ENCODE measurements around the gene TIMP3. TPM values are rescaled to one million over a fixed set of nuclear protein-coding genes. Genes with fewer than 3 reads are reported as not detected.
A peak's percentile ranks its signal among the peaks of the same experiment; 100 is the strongest.

The TIMP3 gene
- total and polyA plus RNA-seq, 2 experiments from 2014 or later = 91.6 to 96.1 TPM

DNA sequence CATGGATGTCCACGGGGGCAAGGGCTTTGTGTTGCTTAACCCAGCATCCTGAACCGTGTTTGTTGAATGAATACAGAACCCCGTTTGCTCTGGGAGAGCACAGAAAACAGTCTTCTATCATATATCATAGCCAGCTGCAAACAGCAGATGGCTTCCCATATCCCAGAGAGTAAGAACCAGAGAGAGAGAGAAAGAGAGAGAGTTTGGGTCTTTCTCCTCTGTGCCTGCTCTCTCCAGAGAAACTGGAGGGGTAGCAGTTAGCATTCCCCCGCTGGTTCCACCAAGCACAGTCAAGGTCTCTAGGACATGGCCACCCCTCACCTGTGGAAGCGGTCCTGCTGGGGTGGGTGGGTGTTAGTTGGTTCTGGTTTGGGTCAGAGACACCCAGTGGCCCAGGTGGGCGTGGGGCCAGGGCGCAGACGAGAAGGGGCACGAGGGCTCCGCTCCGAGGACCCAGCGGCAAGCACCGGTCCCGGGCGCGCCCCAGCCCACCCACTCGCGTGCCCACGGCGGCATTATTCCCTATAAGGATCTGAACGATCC is 440 bp upstream of the TIMP3 start:
- Histone ChIP-seq H2AFZ (peak overlapping the region; percentile 62), H3K4me1 (ENCODE audit: insufficient read depth) (peaks cover 26% of the 10 kb centered on the region), H3K9me3 (ENCODE audit: low read depth) (no peaks in the 10 kb centered on the region), H3K4me2 (peak overlapping the region; percentile 87), H3K9me2 (replicated peaks; ENCODE audit: insufficient read depth) (no peaks in the 10 kb centered on the region), H3K27me3 (no peaks in the 10 kb centered on the region), H3K36me3 (replicated peaks; ENCODE audit: insufficient read depth, low read depth) (no peaks in the 10 kb centered on the region), H3K79me2 (peaks cover 43% of the 10 kb centered on the region), H4K20me1 (ENCODE audit: insufficient read depth, poor library complexity, severe bottlenecking) (peaks cover 23% of the 10 kb centered on the region), H3K27ac (peak overlapping the region; percentile 43), H3K4me3 (peak overlapping the region; percentile 96)
- no peak for DNase-seq (ENCODE audit: low spot score)
- TF ChIP-seq, protein P1, sequence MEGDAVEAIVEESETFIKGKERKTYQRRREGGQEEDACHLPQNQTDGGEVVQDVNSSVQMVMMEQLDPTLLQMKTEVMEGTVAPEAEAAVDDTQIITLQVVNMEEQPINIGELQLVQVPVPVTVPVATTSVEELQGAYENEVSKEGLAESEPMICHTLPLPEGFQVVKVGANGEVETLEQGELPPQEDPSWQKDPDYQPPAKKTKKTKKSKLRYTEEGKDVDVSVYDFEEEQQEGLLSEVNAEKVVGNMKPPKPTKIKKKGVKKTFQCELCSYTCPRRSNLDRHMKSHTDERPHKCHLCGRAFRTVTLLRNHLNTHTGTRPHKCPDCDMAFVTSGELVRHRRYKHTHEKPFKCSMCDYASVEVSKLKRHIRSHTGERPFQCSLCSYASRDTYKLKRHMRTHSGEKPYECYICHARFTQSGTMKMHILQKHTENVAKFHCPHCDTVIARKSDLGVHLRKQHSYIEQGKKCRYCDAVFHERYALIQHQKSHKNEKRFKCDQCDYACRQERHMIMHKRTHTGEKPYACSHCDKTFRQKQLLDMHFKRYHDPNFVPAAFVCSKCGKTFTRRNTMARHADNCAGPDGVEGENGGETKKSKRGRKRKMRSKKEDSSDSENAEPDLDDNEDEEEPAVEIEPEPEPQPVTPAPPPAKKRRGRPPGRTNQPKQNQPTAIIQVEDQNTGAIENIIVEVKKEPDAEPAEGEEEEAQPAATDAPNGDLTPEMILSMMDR (IDR thresholded peaks at IDR 0.05; ENCODE audit: poor library complexity) = peak; percentile 4
- TF ChIP-seq EZH2phosphoT487 (IDR thresholded peaks at IDR 0.05; ENCODE audit: low read depth, severe bottlenecking, unreplicated experiment) = no peak
- 51% methylated on average over 6 of the region's 21 CpGs for WGBS (ENCODE audit: low lambda C conversion rate, missing lambda C conversion rate)

DNA sequence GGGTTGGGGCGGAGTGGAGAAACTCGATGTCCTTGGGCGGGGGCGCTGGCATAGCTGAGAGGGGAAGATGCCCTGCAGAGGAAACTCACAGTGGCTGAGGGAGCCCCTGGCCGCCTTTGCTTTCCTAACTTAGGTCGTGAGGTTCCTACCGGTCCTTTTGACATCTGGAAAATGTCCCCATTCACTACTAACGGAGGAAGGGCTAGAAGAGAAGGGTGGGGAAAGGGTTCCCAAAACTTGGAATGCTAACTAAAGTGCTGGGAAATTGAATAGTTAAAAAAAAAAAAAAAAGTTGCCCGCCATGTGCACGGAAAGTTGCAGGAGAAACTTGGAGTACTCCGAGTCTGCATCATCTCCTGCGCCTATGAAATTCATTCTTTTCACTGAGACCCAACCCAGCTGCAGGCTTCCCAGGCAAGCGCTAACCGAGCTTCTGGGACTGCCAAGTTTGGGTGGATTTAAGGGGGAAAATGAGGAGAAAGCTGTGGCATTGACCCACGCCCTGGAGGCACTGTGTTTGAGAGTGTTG is 796 bp downstream of the TIMP3 start:
- Histone ChIP-seq H3K9me2 (replicated peaks; ENCODE audit: insufficient read depth) (no peaks in the 10 kb centered on the region), H3K36me3 (replicated peaks; ENCODE audit: insufficient read depth, low read depth) (no peaks in the 10 kb centered on the region), H3K4me1 (ENCODE audit: insufficient read depth) (peaks cover 27% of the 10 kb centered on the region), H3K4me2 (peak overlapping the region; percentile 87), H2AFZ (peak overlapping the region; percentile 62), H3K79me2 (peaks cover 53% of the 10 kb centered on the region), H3K9me3 (ENCODE audit: low read depth) (no peaks in the 10 kb centered on the region), H3K4me3 (peak overlapping the region; percentile 96), H3K27ac (peak overlapping the region; percentile 64), H4K20me1 (ENCODE audit: insufficient read depth, poor library complexity, severe bottlenecking) (peaks cover 23% of the 10 kb centered on the region), H3K27me3 (no peaks in the 10 kb centered on the region)
- 4% methylated on average over 14 of the region's 15 CpGs for WGBS (ENCODE audit: low lambda C conversion rate, missing lambda C conversion rate)
- TF ChIP-seq EZH2phosphoT487 (IDR thresholded peaks at IDR 0.05; ENCODE audit: low read depth, severe bottlenecking, unreplicated experiment) (no peak), EZH2 (IDR thresholded peaks at IDR 0.05; ENCODE audit: borderline replicate concordance) (no peak)
- TF ChIP-seq, protein P1 (IDR thresholded peaks at IDR 0.05; ENCODE audit: poor library complexity) = no peak
- no peak for DNase-seq (ENCODE audit: low spot score)

DNA sequence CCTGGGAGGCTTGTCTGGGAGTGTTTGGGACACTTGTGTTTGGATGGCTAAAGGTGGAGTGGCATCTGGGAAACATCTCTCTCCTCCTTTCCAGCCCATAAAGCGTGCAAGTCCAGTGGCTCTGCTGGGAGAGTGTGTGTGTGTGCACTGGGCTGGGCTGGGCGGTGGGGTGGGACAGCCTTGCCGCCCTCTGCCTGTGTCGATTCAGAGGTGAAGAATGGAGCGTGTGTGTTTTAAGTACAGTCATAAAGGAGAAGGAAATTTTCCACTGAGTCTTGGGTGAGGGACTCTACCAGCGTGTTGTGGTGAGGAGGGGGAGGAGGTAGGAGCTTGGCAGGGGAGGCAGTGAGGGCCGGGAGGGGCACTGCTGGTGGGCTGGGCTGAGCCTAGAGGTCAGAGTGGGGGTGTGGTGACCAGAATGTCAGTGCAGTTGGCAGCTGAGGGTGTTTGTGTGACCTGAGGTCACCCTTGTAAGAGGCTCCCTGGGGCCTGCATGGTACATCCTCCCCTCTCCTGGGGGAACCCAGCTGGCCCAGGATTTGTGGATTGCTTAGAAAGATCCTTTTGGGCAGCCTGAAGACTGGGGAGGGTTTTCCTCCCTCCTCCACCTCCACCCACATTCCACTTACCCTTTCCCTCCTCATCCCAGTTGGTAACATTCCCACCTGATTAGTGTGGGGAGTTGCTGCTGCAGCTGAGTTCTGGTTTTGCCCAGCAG is 1.7 kb downstream of the TIMP3 start:
- Histone ChIP-seq H3K36me3 (replicated peaks; ENCODE audit: insufficient read depth, low read depth) (no peaks in the 10 kb centered on the region), H3K4me1 (ENCODE audit: insufficient read depth) (peaks cover 32% of the 10 kb centered on the region), H3K27me3 (no peaks in the 10 kb centered on the region), H3K9me3 (ENCODE audit: low read depth) (no peaks in the 10 kb centered on the region), H4K20me1 (ENCODE audit: insufficient read depth, poor library complexity, severe bottlenecking) (peaks cover 29% of the 10 kb centered on the region), H2AFZ (no peak overlapping the region), H3K27ac (peak overlapping the region; percentile 64), H3K9me2 (replicated peaks; ENCODE audit: insufficient read depth) (no peaks in the 10 kb centered on the region), H3K4me2 (peak overlapping the region; percentile 87), H3K79me2 (peaks cover 57% of the 10 kb centered on the region), H3K4me3 (peak overlapping the region; percentile 96)
- WGBS (ENCODE audit: low lambda C conversion rate, missing lambda C conversion rate) = 34% methylated on average over 6 of the region's 7 CpGs
- TF ChIP-seq, protein P1 (IDR thresholded peaks at IDR 0.05; ENCODE audit: poor library complexity) = no peak
- no peak for TF ChIP-seq EZH2phosphoT487 (IDR thresholded peaks at IDR 0.05; ENCODE audit: low read depth, severe bottlenecking, unreplicated experiment)
- TF ChIP-seq EZH2 (IDR thresholded peaks at IDR 0.05; ENCODE audit: borderline replicate concordance) = no peak
- no peak for DNase-seq (ENCODE audit: low spot score)
